GM23338 (cell line): ENCODE data around the gene NOP58. TPM values are rescaled to one million over a fixed set of nuclear protein-coding genes. Genes with fewer than 3 reads are reported as not detected.

Source experiments
- ATAC-seq: fragments of 200-7000 bp; cut with Tn5 transposase; 3 replicates; pipeline ENCODE4 v1.9.1; 2020
- DNase-seq: peaks from one replicate; pipeline ENCODE4 v3.0.0-alpha.2; 2015; ENCODE audit warnings: low spot score
- H2AFZ ChIP-seq: fragments of 200-600 bp; sonication (generic); 2 replicates; pipeline ENCODE4 v1.8.0; 2016; ENCODE audit warnings: antibody characterized with exemption, mild to moderate bottlenecking, moderate library complexity
- H3F3A ChIP-seq: fragments of 200-600 bp; sonication (generic); replicated peaks from 2 replicates; pipeline ENCODE4 v1.8.0; 2017; ENCODE audit warnings: antibody characterized with exemption, mixed run types, low read depth
- H3K27ac ChIP-seq: fragments of 200-600 bp; sonication (generic); 2 replicates; pipeline ENCODE4 v1.6.1; 2016; ENCODE audit warnings: low read depth
- H3K27me3 ChIP-seq: fragments of 200-600 bp; sonication (generic); 2 replicates; pipeline ENCODE4 v1.8.0; 2016; ENCODE audit warnings: mild to moderate bottlenecking, mixed run types, moderate library complexity; ENCODE audit not compliant: insufficient read depth
- H3K36me3 ChIP-seq: fragments of 200-600 bp; sonication (generic); 2 replicates; pipeline ENCODE4 v1.8.0; 2016; ENCODE audit warnings: mild to moderate bottlenecking; ENCODE audit not compliant: insufficient read depth
- H3K4me1 ChIP-seq: fragments of 200-600 bp; sonication (generic); 2 replicates; pipeline ENCODE4 v1.8.0; 2016; ENCODE audit warnings: mild to moderate bottlenecking, moderate library complexity; ENCODE audit not compliant: insufficient read depth
- H3K4me2 ChIP-seq: fragments of 200-600 bp; sonication (generic); 2 replicates; pipeline ENCODE4 v1.7.1; 2017; ENCODE audit warnings: mixed run types
- H3K4me3 ChIP-seq: fragments of 200-600 bp; sonication (generic); 2 replicates; pipeline ENCODE4 v1.6.1; 2016; ENCODE audit warnings: mixed run types
- H3K79me2 ChIP-seq: fragments of 200-600 bp; sonication (generic); replicated peaks from 2 replicates; pipeline ENCODE4 v1.8.0; 2017; ENCODE audit warnings: mild to moderate bottlenecking; ENCODE audit not compliant: insufficient read depth
- H3K9me2 ChIP-seq: fragments of 200-600 bp; sonication (generic); 2 replicates; pipeline ENCODE4 v1.8.0; 2017; ENCODE audit not compliant: insufficient read depth
- H4K20me1 ChIP-seq: fragments of 200-600 bp; sonication (generic); replicated peaks from 2 replicates; pipeline ENCODE4 v1.8.0; 2017; ENCODE audit warnings: mild to moderate bottlenecking; ENCODE audit not compliant: insufficient read depth
- H3K27ac Mint-ChIP-seq: 2 replicates; pipeline ENCODE4 v1.8.0; 2020; ENCODE audit warnings: inconsistent platforms, mild to moderate bottlenecking, moderate library complexity, mixed read lengths
- H3K27me3 Mint-ChIP-seq: 3 replicates; pipeline ENCODE4 v1.8.0; 2022; ENCODE audit warnings: low read depth, mild to moderate bottlenecking, moderate library complexity, mixed read lengths, inconsistent platforms; ENCODE audit not compliant: insufficient read depth, poor library complexity
- H3K36me3 Mint-ChIP-seq: 3 replicates; pipeline ENCODE4 v1.8.0; 2021; ENCODE audit warnings: low read depth, mild to moderate bottlenecking, inconsistent platforms, moderate library complexity, mixed read lengths
- H3K4me1 Mint-ChIP-seq: 3 replicates; pipeline ENCODE4 v1.8.0; 2020; ENCODE audit warnings: mild to moderate bottlenecking, inconsistent platforms, mixed read lengths
- H3K4me3 Mint-ChIP-seq: 3 replicates; pipeline ENCODE4 v1.8.0; 2021; ENCODE audit warnings: moderate library complexity, mild to moderate bottlenecking, inconsistent platforms, mixed read lengths
- H3K9me3 Mint-ChIP-seq: 3 replicates; pipeline ENCODE4 v1.8.0; 2020; ENCODE audit warnings: moderate library complexity, mild to moderate bottlenecking, inconsistent platforms, mixed read lengths
- CREB1 ChIP-seq: fragments of 250-450 bp; sonication (Bioruptor Pico); IDR thresholded peaks from 2 replicates; pipeline ENCODE4 v1.5.0; 2020; ENCODE audit warnings: low read depth, mild to moderate bottlenecking, moderate library complexity
- CTCF ChIP-seq, 2 experiments: fragments of 200-600 bp in 1 of 2; sonication (generic) in 1 of 2; conservative IDR thresholded peaks; 2 replicates each; pipeline versions ENCODE4 v1.5.1 to v1.6.1; 2016 to 2017; ENCODE audit warnings: antibody characterized with exemption in 2 of 2, low read depth in 2 of 2, mild to moderate bottlenecking in 2 of 2, moderate library complexity in 1 of 2
- ETS1 ChIP-seq: IDR thresholded peaks from 2 replicates; pipeline ENCODE4 v1.6.1; 2016; ENCODE audit warnings: antibody characterized with exemption
- EZH2 ChIP-seq: fragments of 200-600 bp; sonication (generic); IDR thresholded peaks from one replicate; pipeline ENCODE4 v1.8.0; 2017; ENCODE audit warnings: antibody characterized with exemption, mild to moderate bottlenecking, low read depth; ENCODE audit not compliant: unreplicated experiment
- EZH2phosphoT487 ChIP-seq: fragments of 200-600 bp; sonication (generic); IDR thresholded peaks from one replicate; pipeline ENCODE4 v1.8.1; 2018; ENCODE audit warnings: antibody characterized with exemption; ENCODE audit not compliant: unreplicated experiment
- JUNB ChIP-seq: IDR thresholded peaks from one replicate; pipeline ENCODE4 v1.6.1; 2016; ENCODE audit warnings: antibody characterized with exemption; ENCODE audit not compliant: unreplicated experiment
- NANOG ChIP-seq: IDR thresholded peaks from 2 replicates; pipeline ENCODE4 v1.6.1; 2016; ENCODE audit warnings: antibody characterized with exemption, borderline replicate concordance
- POLR2AphosphoS5 ChIP-seq: IDR thresholded peaks from 2 replicates; pipeline ENCODE4 v1.6.1; 2016; ENCODE audit warnings: antibody characterized with exemption, low read depth
- REST ChIP-seq: IDR thresholded peaks from one replicate; pipeline ENCODE4 v1.6.1; 2018; ENCODE audit warnings: antibody characterized with exemption; ENCODE audit not compliant: unreplicated experiment
- STAT1 ChIP-seq: IDR thresholded peaks from one replicate; pipeline ENCODE4 v1.6.1; 2016; ENCODE audit warnings: antibody characterized with exemption; ENCODE audit not compliant: unreplicated experiment
- ZNF114 ChIP-seq: fragments of 250-450 bp; sonication (Bioruptor Pico); IDR thresholded peaks from 2 replicates; pipeline ENCODE4 v1.5.0; 2020; ENCODE audit warnings: mild to moderate bottlenecking, moderate library complexity
- ZNF331 ChIP-seq: fragments of 250-450 bp; sonication (Bioruptor Pico); IDR thresholded peaks from 2 replicates; pipeline ENCODE4 v1.5.0; 2020; ENCODE audit warnings: low read depth, mild to moderate bottlenecking, moderate library complexity
- ZNF462 ChIP-seq: fragments of 250-450 bp; sonication (Bioruptor Pico); IDR thresholded peaks from 2 replicates; pipeline ENCODE4 v1.5.0; 2020; ENCODE audit warnings: mild to moderate bottlenecking, moderate library complexity
- polyA plus RNA-seq: library from polyadenylated mRNA; unstranded; fragments of >200 nt; fragmentation: Nextera tagmentation; extraction: Ambion mirVana; gene quantifications from 2 replicates; pipeline ENCODE4 v1.2.1, GENCODE V29; 2016
- total RNA-seq: library from RNA; depleted of rRNA; stranded (reverse); fragments of >200 nt; shearing (Covaris generic); gene quantifications from 2 replicates; pipeline ENCODE4 v1.2.3, GENCODE V29; 2014

Gene NOP58
- total and polyA plus RNA-seq, 2 experiments from 2014 or later = 174 to 236 TPM

- DNase-seq (no peak), ATAC-seq (no peak)
- H3K4me1 ChIP-seq = peaks cover 13% of the 10 kb centered on the region
- H3K79me2 ChIP-seq = no peaks in the 10 kb centered on the region
- H3K27ac ChIP-seq = no peak overlapping the region
- H3K9me2 ChIP-seq = no peaks in the 10 kb centered on the region
- no peak overlapping the region for H2AFZ ChIP-seq
- no peak overlapping the region for H3K4me3 ChIP-seq
- Mint-ChIP-seq H3K36me3 (0 out of 3 replicates have a peak, but pooled peaks cover 4% of the 10 kb centered on the region), H3K27ac (no peak overlapping the region), H3K4me1 (peaks cover 14% of the 10 kb centered on the region), H3K4me3 (no peak overlapping the region), H3K9me3 (no peaks in the 10 kb centered on the region; the same call in 2 of the 3 replicates), H3K27me3 (peaks cover 11% of the 10 kb centered on the region)
- H4K20me1 ChIP-seq = no peaks in the 10 kb centered on the region
- TF ChIP-seq POLR2AphosphoS5 (no peak), ZNF114 (CRISPR knock-in tag) (no peak), JUNB (no peak), REST (no peak), EZH2 (no peak), EZH2phosphoT487 (no peak), ETS1 (no peak), NANOG (no peak), CREB1 (no peak), ZNF331 (CRISPR knock-in tag) (no peak), STAT1 (no peak), ZNF462 (CRISPR knock-in tag) (no peak), CTCF (conservative IDR thresholded peaks at IDR 0.05; ENCODE audit: low read depth in 2 of 2) (no peak)
- H3K4me2 ChIP-seq = no peak overlapping the region
- no peaks in the 10 kb centered on the region for H3K36me3 ChIP-seq
- no peaks in the 10 kb centered on the region; the same call in 1 of the 2 replicates for H3F3A ChIP-seq
- H3K27me3 ChIP-seq = no peaks in the 10 kb centered on the region
Measured at GRCh38 chr2:202251494-202251893, 14.1 kb upstream of the NOP58 start.
